GM12892 (cell line): ENCODE data around the gene SYNDIG1.

Source experiments
- POLR2A ChIP-seq: IDR thresholded peaks from 2 replicates; pipeline ENCODE4 v1.6.1; 2011; ENCODE audit warnings: low read depth, low read length, control low read depth
- POLR2AphosphoS5 ChIP-seq: IDR thresholded peaks from 2 replicates; pipeline ENCODE4 v1.6.1; 2011; ENCODE audit warnings: low read depth, low read length, control low read depth
- TAF1 ChIP-seq: IDR thresholded peaks from 2 replicates; pipeline ENCODE4 v1.6.1; 2011; ENCODE audit warnings: low read depth, mild to moderate bottlenecking, control low read depth, low read length, borderline replicate concordance

GRCh38 chr20:24646321-24646720, 176.9 kb downstream of the SYNDIG1 start:
- TF ChIP-seq POLR2A (no peak), POLR2AphosphoS5 (no peak), TAF1 (no peak)
